ENCODE measurements around the gene NR6A1.

The NR6A1 gene

GRCh38 chr9:124475158-124475867 lies 295.8 kb downstream of the NR6A1 start:
- H3K27me3 Mint-ChIP-seq (ENCODE audit: low read depth), result peaks cover 61% of the 10 kb centered on the region
- H3K36me3 Mint-ChIP-seq (ENCODE audit: low read depth), result no peaks in the 10 kb centered on the region
- no peaks in the 10 kb centered on the region for H3K9me3 Mint-ChIP-seq
- no peaks in the 10 kb centered on the region for H3K4me1 Mint-ChIP-seq
- H3K27ac Mint-ChIP-seq, result no peak overlapping the region
- H3K4me3 Mint-ChIP-seq, result no peak overlapping the region
- no peak for TF ChIP-seq CTCF (IDR thresholded peaks at IDR 0.05; ENCODE audit: unreplicated experiment in 3 of 3)

- no peak for TF ChIP-seq CTCF (IDR thresholded peaks at IDR 0.05; ENCODE audit: unreplicated experiment in 3 of 3)
- H3K4me3 Mint-ChIP-seq, result no peak overlapping the region
Measured at GRCh38 chr9:124474151-124474550, 297.0 kb downstream of the NR6A1 start.

GRCh38 chr9:124473310-124473709 lies 297.8 kb downstream of the NR6A1 start:
- no peak overlapping the region for H3K27ac Mint-ChIP-seq
- H3K9me3 Mint-ChIP-seq, result no peaks in the 10 kb centered on the region
- peaks cover 41% of the 10 kb centered on the region for H3K27me3 Mint-ChIP-seq (ENCODE audit: low read depth)
- no peak for TF ChIP-seq CTCF (IDR thresholded peaks at IDR 0.05; ENCODE audit: unreplicated experiment in 3 of 3)
- no peaks in the 10 kb centered on the region for H3K36me3 Mint-ChIP-seq (ENCODE audit: low read depth)
- no peaks in the 10 kb centered on the region for H3K4me1 Mint-ChIP-seq
- H3K4me3 Mint-ChIP-seq, result no peak overlapping the region

More at GRCh38 chr9:124474151-124474550, 297.0 kb downstream of the NR6A1 start:
- Mint-ChIP-seq H3K9me3 (no peaks in the 10 kb centered on the region), H3K4me1 (no peaks in the 10 kb centered on the region), H3K36me3 (ENCODE audit: low read depth) (no peaks in the 10 kb centered on the region), H3K27me3 (ENCODE audit: low read depth) (peaks cover 50% of the 10 kb centered on the region), H3K27ac (no peak overlapping the region)

GRCh38 chr9:124472770-124473169 lies 298.3 kb downstream of the NR6A1 start:
- H3K27ac Mint-ChIP-seq, result no peak overlapping the region
- no peaks in the 10 kb centered on the region for H3K4me1 Mint-ChIP-seq
- no peak overlapping the region for H3K4me3 Mint-ChIP-seq
- no peaks in the 10 kb centered on the region for H3K36me3 Mint-ChIP-seq (ENCODE audit: low read depth)
- H3K9me3 Mint-ChIP-seq, result no peaks in the 10 kb centered on the region
- TF ChIP-seq CTCF (IDR thresholded peaks at IDR 0.05; ENCODE audit: unreplicated experiment in 3 of 3), result no peak
- H3K27me3 Mint-ChIP-seq (ENCODE audit: low read depth), result peaks cover 37% of the 10 kb centered on the region

GRCh38 chr9:124471761-124472160 lies 299.4 kb downstream of the NR6A1 start:
- Mint-ChIP-seq H3K27me3 (ENCODE audit: low read depth) (peaks cover 40% of the 10 kb centered on the region), H3K27ac (no peak overlapping the region), H3K9me3 (no peaks in the 10 kb centered on the region), H3K4me1 (no peaks in the 10 kb centered on the region), H3K36me3 (ENCODE audit: low read depth) (no peaks in the 10 kb centered on the region), H3K4me3 (no peak overlapping the region)
- no peak for TF ChIP-seq CTCF (IDR thresholded peaks at IDR 0.05; ENCODE audit: unreplicated experiment in 3 of 3)

GRCh38 chr9:124470726-124471125 lies 300.4 kb downstream of the NR6A1 start:
- TF ChIP-seq CTCF (IDR thresholded peaks at IDR 0.05; ENCODE audit: unreplicated experiment in 3 of 3), result no peak
- Mint-ChIP-seq H3K4me3 (no peak overlapping the region), H3K36me3 (ENCODE audit: low read depth) (no peaks in the 10 kb centered on the region), H3K27me3 (ENCODE audit: low read depth) (peaks cover 33% of the 10 kb centered on the region), H3K9me3 (no peaks in the 10 kb centered on the region), H3K4me1 (no peaks in the 10 kb centered on the region), H3K27ac (no peak overlapping the region)

All from nephron (organoid).